ENCODE results near the gene LPO.
A peak's percentile ranks its signal among the peaks of the same experiment; 100 is the strongest.

LPO gene

DNA sequence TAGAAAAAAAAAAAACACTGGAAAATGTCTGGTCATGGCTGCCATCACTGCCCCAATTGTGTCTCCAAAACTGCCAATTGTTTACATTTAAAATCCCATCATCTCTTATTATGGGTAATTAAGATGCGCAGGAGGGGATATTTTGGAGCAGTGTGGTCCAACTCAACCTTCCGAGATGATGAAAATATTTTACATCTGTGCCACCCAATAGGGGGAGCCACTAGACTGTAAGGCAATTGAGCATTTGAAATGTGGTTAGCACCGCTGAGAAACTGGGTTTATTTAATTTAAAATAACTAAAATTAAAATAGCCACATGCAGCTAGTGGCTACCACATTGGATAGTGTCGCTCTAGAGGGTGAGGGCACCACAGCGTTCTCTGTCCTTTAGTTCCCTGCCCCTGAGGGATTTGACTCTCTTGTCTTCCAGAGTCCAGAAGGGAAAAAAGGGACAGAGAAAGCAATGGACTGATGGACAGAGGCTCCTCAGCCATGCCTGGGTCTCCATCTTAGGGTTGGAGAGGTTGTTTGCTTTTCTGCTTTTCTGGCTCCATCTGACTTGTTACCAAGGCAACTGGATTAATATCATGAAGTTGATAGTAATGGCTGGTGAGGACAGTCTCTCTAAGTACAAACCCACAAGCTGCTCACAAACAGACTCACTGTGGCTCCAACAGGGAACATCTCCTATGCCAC, 38.9 kb downstream of the LPO start:
- Histone ChIP-seq H3K27ac (no peak overlapping the region), H3K27me3 (no peaks in the 10 kb centered on the region)

DNA sequence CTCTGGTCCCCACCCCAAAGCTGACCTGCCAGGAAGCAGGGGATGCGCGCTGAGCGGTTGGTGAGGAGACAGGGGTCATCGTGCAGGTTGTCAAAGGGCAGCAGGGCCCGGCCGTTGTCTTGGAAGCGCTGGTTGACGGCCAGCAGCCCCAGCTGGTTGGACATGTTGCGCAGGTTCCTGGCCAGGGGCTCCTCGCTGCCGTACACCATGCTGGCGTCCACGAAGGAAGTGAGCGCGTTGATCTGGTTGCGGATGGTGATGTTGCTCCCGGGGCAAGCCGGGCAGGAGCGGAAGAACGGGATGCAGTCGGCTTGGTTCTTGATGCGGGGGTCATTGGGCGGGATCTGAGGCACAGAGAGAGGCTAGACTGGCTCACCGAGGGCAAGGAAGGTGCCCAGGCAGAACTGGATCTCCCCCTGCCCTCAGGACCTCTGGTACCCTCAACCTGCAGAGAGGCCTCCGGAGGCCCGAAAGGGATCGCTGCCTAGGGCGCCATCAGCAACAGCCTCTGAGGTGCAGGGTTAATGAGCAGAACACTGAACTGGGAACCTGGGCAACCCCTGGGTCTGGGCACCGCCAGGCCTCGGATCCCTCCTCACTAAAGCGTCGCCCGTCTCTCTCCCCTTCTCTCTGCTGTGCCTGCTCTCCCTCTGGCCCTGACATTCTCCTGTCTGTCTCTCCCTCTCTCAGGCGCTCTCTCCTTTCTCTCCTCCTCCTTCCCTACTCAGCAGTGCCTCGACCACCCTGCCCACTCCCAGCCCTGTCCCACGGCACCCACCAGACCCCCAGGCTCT, 39.6 kb downstream of the LPO start:
- no peaks in the 10 kb centered on the region for H3K27me3 ChIP-seq
- peaks cover 80 to 85% of the 10 kb centered on the region in 2 experiments for H3K4me1 ChIP-seq (ENCODE audit: control insufficient read depth in 1 of 2, insufficient read depth in 1 of 2, low read depth in 1 of 2, low read length in 1 of 2)

More for the DNA sequence above, 38.9 kb downstream of the LPO start:
- Histone ChIP-seq H3K36me3 (no peaks in the 10 kb centered on the region), H3K4me3 (ENCODE audit: low read depth in 1 of 2, low read length in 1 of 2) (peak overlapping the region; percentile 28 to 66), H3K9me3 (no peaks in the 10 kb centered on the region), H3K4me1 (ENCODE audit: control insufficient read depth in 1 of 2, insufficient read depth in 1 of 2, low read depth in 1 of 2, low read length in 1 of 2) (peaks cover 84 to 87% of the 10 kb centered on the region in 2 experiments)
- TF ChIP-seq, protein P1, sequence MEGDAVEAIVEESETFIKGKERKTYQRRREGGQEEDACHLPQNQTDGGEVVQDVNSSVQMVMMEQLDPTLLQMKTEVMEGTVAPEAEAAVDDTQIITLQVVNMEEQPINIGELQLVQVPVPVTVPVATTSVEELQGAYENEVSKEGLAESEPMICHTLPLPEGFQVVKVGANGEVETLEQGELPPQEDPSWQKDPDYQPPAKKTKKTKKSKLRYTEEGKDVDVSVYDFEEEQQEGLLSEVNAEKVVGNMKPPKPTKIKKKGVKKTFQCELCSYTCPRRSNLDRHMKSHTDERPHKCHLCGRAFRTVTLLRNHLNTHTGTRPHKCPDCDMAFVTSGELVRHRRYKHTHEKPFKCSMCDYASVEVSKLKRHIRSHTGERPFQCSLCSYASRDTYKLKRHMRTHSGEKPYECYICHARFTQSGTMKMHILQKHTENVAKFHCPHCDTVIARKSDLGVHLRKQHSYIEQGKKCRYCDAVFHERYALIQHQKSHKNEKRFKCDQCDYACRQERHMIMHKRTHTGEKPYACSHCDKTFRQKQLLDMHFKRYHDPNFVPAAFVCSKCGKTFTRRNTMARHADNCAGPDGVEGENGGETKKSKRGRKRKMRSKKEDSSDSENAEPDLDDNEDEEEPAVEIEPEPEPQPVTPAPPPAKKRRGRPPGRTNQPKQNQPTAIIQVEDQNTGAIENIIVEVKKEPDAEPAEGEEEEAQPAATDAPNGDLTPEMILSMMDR (IDR thresholded peaks at IDR 0.05) = peak; percentile 17

DNA sequence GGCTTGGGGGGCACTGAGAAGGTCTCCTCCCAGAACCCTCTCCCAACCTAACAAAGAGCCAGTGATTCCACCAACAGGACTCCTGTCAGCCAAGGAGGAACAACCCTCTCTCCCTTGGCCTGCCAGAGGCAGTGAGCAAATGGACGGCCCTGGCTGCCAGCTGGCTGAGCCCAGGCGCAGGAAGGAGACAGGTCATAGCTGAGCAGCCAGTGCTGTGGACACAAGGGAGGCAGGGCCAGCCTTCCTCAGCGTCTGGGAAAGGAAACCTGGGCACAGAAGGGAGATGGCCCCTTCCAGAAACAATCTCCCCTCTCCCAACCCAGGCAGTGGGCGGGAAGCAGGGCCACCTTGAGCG, 40.3 kb downstream of the LPO start:
- TF ChIP-seq, protein P1 (IDR thresholded peaks at IDR 0.05) = no peak
- Histone ChIP-seq H3K9me3 (no peaks in the 10 kb centered on the region), H3K4me3 (ENCODE audit: low read depth in 1 of 2, low read length in 1 of 2) (peak overlapping the region; percentile 24 to 66), H3K4me1 (ENCODE audit: control insufficient read depth in 1 of 2, insufficient read depth in 1 of 2, low read depth in 1 of 2, low read length in 1 of 2) (peaks cover 79 to 84% of the 10 kb centered on the region in 2 experiments), H3K36me3 (no peaks in the 10 kb centered on the region), H3K27me3 (no peaks in the 10 kb centered on the region), H3K27ac (peak overlapping the region; percentile 21)

More for the DNA sequence above, 39.6 kb downstream of the LPO start:
- H3K9me3 ChIP-seq = no peaks in the 10 kb centered on the region
- H3K27ac ChIP-seq = peak overlapping the region; percentile 21
- no peaks in the 10 kb centered on the region for H3K36me3 ChIP-seq
- H3K4me3 ChIP-seq (ENCODE audit: low read depth in 1 of 2, low read length in 1 of 2) = peak overlapping the region; percentile 28 to 66
- TF ChIP-seq, protein P1 (IDR thresholded peaks at IDR 0.05) = no peak

DNA sequence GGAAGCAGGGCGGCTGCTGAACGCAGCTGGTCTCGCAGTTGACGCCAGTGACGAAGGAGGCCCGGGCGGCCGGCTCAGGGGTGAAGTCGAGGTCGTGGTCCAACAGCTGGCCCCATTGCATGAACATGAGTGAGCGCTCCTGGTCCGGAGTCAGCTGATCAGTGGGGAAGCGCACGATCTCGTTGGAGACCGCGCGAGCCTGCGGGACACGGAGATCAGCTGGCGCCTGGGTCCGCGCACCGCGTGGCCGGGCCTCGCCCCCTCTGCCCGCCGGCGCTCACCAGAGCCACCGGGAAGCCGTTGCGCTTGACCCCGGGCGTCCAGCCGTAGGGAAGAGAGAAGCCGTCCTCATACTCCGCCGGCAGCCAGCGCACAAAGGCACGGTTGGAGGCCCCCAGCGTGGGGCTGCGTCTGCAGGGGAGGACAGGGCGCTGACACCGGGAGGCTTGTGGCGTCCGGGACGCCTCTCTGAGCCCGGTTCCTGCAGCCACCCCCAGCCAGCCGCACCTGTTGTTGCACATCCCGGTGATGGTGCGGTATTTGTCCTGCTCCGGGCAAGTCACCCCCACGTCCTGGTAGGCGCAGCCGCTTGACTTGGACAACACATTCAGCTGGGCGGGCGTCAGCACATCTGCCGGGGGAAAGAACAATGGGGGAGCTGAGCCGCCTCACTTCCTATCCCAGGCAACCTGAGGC, 40.8 kb downstream of the LPO start:
- peaks cover 80 to 88% of the 10 kb centered on the region in 2 experiments for H3K4me1 ChIP-seq (ENCODE audit: control insufficient read depth in 1 of 2, insufficient read depth in 1 of 2, low read depth in 1 of 2, low read length in 1 of 2)
- H3K27me3 ChIP-seq = no peaks in the 10 kb centered on the region
- TF ChIP-seq, protein P1 (IDR thresholded peaks at IDR 0.05) = no peak
- no peaks in the 10 kb centered on the region for H3K36me3 ChIP-seq
- H3K4me3 ChIP-seq (ENCODE audit: low read depth in 1 of 2, low read length in 1 of 2) = peak overlapping the region; percentile 24 to 66
- H3K9me3 ChIP-seq = no peaks in the 10 kb centered on the region
- peak overlapping the region; percentile 33 for H3K27ac ChIP-seq

DNA sequence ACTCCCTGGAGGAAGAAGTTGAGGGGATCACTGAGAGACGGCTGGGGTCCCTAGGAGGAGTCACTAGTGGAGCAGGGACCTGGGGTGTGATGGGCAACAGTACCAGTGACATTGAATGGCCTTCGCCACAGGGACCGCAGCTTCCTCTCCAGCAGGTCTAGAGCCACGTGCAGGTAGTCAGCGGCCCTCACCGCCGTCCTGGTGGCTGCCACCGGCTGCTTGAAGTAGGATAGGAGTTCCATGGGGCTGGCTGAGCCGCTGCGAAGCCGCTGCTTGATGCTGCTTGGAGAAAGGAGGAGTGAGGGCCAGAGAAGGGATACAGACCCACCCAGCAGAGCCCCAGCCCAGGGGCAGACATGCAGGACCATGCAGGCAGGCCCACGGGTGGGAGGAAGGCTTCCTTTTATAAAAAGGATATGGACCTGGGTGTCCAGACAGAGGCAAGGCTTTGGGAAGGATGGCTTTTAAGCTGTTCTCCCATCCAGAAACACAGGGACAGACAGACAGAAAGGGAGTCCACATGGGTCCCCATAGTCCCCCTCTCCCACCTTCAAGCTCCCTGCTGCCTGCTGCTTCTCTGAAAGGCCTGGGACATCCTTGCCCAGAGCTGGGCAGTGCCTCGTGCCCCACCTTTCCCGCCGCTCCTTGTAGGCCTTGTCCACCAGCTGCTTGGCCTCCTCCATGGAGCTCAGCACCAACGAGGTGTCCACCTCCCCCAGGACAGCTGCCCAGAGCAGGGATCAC, 41.5 kb downstream of the LPO start:
- TF ChIP-seq, protein P1 (IDR thresholded peaks at IDR 0.05) = no peak
- Histone ChIP-seq H3K27me3 (no peaks in the 10 kb centered on the region), H3K4me3 (ENCODE audit: low read depth in 1 of 2, low read length in 1 of 2) (peak overlapping the region; percentile 24 to 66)

More for the DNA sequence above, 41.5 kb downstream of the LPO start:
- peak overlapping the region; percentile 33 for H3K27ac ChIP-seq
- peaks cover 84 to 95% of the 10 kb centered on the region in 2 experiments for H3K4me1 ChIP-seq (ENCODE audit: control insufficient read depth in 1 of 2, insufficient read depth in 1 of 2, low read depth in 1 of 2, low read length in 1 of 2)
- H3K36me3 ChIP-seq = no peaks in the 10 kb centered on the region
- H3K9me3 ChIP-seq = no peaks in the 10 kb centered on the region

Measured in neutrophil (primary cell).